Measurements from ENCODE around the gene ANKRD12. TPM values are rescaled to one million over a fixed set of nuclear protein-coding genes. Genes with fewer than 3 reads are reported as not detected.
"Not testable (repeated sequence)": the region's sequence is repeated elsewhere in the genome, so short reads cannot be mapped to it uniquely, and the experiment has no call there.

The ANKRD12 gene
- total and polyA plus RNA-seq, 4 donors, result 10.2 to 108 (median 50.0) TPM

- DNase-seq (no peak), ATAC-seq (ENCODE audit: insufficient read depth, low FRiP score) (no peak)
These were observed 46.0 kb upstream of the ANKRD12 start for GRCh38 chr18:9090578-9090977.

GRCh38 chr18:9091066-9091476 is 45.5 kb upstream of the ANKRD12 start:
- Histone ChIP-seq H3K27ac (ENCODE audit: low read depth in 1 of 2, low read length in 1 of 2) (no peak overlapping the region), H3K36me3 (ENCODE audit: control insufficient read depth in 4 of 4, insufficient read depth in 4 of 4, low read length in 4 of 4) (no peaks in the 10 kb centered on the region), H3K4me1 (ENCODE audit: control insufficient read depth in 5 of 5, insufficient read depth in 5 of 5, low read length in 5 of 5) (peaks cover 0 to 5% (median 0%) of the 10 kb centered on the region in 5 donors), H3K9me3 (ENCODE audit: control insufficient read depth in 4 of 4, insufficient read depth in 3 of 4, low read length in 3 of 4) (no peaks in the 10 kb centered on the region), H3K4me3 (no peak overlapping the region), H3K27me3 (ENCODE audit: control insufficient read depth in 3 of 3, insufficient read depth in 3 of 3, low read length in 2 of 3) (no peaks in the 10 kb centered on the region), H3K9ac (ENCODE audit: insufficient read depth in 1 of 2, low read length in 2 of 2) (no peak overlapping the region)
- WGBS, 2 donors, result 68 to 79% methylated on average over 4 of the region's 4 CpGs
- TF ChIP-seq CTCF (IDR thresholded peaks at IDR 0.05; ENCODE audit: control extremely low read depth, extremely low read depth), result no peak
- ATAC-seq (ENCODE audit: insufficient read depth, low FRiP score) (no peak), DNase-seq (no peak)

More at GRCh38 chr18:9090578-9090977, 46.0 kb upstream of the ANKRD12 start:
- Histone ChIP-seq H3K27me3 (ENCODE audit: control insufficient read depth in 3 of 3, insufficient read depth in 3 of 3, low read length in 2 of 3) (no peaks in the 10 kb centered on the region), H3K36me3 (ENCODE audit: control insufficient read depth in 4 of 4, insufficient read depth in 4 of 4, low read length in 4 of 4) (no peaks in the 10 kb centered on the region), H3K9ac (ENCODE audit: insufficient read depth in 1 of 2, low read length in 2 of 2) (no peak overlapping the region), H3K9me3 (ENCODE audit: control insufficient read depth in 4 of 4, insufficient read depth in 3 of 4, low read length in 3 of 4) (no peaks in the 10 kb centered on the region), H3K4me1 (ENCODE audit: control insufficient read depth in 5 of 5, insufficient read depth in 5 of 5, low read length in 5 of 5) (peaks cover 0 to 4% (median 0%) of the 10 kb centered on the region in 5 donors), H3K4me3 (no peak overlapping the region), H3K27ac (ENCODE audit: low read depth in 1 of 2, low read length in 1 of 2) (no peak overlapping the region)
- TF ChIP-seq CTCF (IDR thresholded peaks at IDR 0.05; ENCODE audit: control extremely low read depth, extremely low read depth), result no peak
- 92 to 96% methylated on average over 5 of the region's 5 CpGs for WGBS, 2 donors

- Histone ChIP-seq H3K27ac (ENCODE audit: low read depth in 1 of 2, low read length in 1 of 2) (no peak overlapping the region), H3K9me3 (ENCODE audit: control insufficient read depth in 4 of 4, insufficient read depth in 3 of 4, low read length in 3 of 4) (no peaks in the 10 kb centered on the region), H3K4me3 (no peak overlapping the region), H3K4me1 (ENCODE audit: control insufficient read depth in 5 of 5, insufficient read depth in 5 of 5, low read length in 5 of 5) (peaks cover 0 to 5% (median 0%) of the 10 kb centered on the region in 5 donors), H3K9ac (ENCODE audit: insufficient read depth in 1 of 2, low read length in 2 of 2) (no peak overlapping the region), H3K27me3 (ENCODE audit: control insufficient read depth in 3 of 3, insufficient read depth in 3 of 3, low read length in 2 of 3) (no peaks in the 10 kb centered on the region), H3K36me3 (ENCODE audit: control insufficient read depth in 4 of 4, insufficient read depth in 4 of 4, low read length in 4 of 4) (no peaks in the 10 kb centered on the region)
- ATAC-seq (ENCODE audit: insufficient read depth, low FRiP score) (no peak), DNase-seq (no peak)
- 63 to 72% methylated on average over 2 of the region's 2 CpGs for WGBS, 2 donors
- TF ChIP-seq CTCF (IDR thresholded peaks at IDR 0.05; ENCODE audit: control extremely low read depth, extremely low read depth), result no peak
These were observed 43.9 kb upstream of the ANKRD12 start for GRCh38 chr18:9092665-9093064.

GRCh38 chr18:9093109-9093508 is 43.5 kb upstream of the ANKRD12 start:
- H3K36me3 ChIP-seq (ENCODE audit: control insufficient read depth in 4 of 4, insufficient read depth in 4 of 4, low read length in 4 of 4); H3K9me3 ChIP-seq (ENCODE audit: control insufficient read depth in 4 of 4, insufficient read depth in 3 of 4, low read length in 3 of 4); H3K9ac ChIP-seq (ENCODE audit: insufficient read depth in 1 of 2, low read length in 2 of 2); DNase-seq; H3K27me3 ChIP-seq (ENCODE audit: control insufficient read depth in 3 of 3, insufficient read depth in 3 of 3, low read length in 2 of 3); H3K4me1 ChIP-seq (ENCODE audit: control insufficient read depth in 5 of 5, insufficient read depth in 5 of 5, low read length in 5 of 5); H3K27ac ChIP-seq (ENCODE audit: low read depth in 1 of 2, low read length in 1 of 2); H3K4me3 ChIP-seq; ATAC-seq (ENCODE audit: insufficient read depth, low FRiP score): not testable (repeated sequence)
- WGBS, 2 donors, result 78 to 90% methylated on average over 3 of the region's 3 CpGs
